Osteoblast (primary cell): ENCODE results near the gene FHIP1B. TPM values are rescaled to one million over a fixed set of nuclear protein-coding genes. Genes with fewer than 3 reads are reported as not detected.

Experiments
- DNase-seq: peaks from one replicate; pipeline ENCODE4 v3.0.0; 2011; ENCODE audit warnings: low spot score, mixed read lengths; ENCODE audit not compliant: insufficient read length; ENCODE audit errors: missing footprints
- H2AFZ ChIP-seq: 2 replicates; pipeline ENCODE4 v1.6.0; 2011; ENCODE audit warnings: mild to moderate bottlenecking, low read length
- H3K27ac ChIP-seq: 2 replicates; pipeline ENCODE4 v1.5.1; 2011; ENCODE audit warnings: mild to moderate bottlenecking, low read depth, low read length, moderate library complexity
- H3K27me3 ChIP-seq: 2 replicates; pipeline ENCODE4 v1.6.0; 2012; ENCODE audit warnings: mild to moderate bottlenecking, control low read depth, inconsistent platforms, low read length, moderate library complexity; ENCODE audit not compliant: insufficient read depth
- H3K36me3 ChIP-seq: 2 replicates; pipeline ENCODE4 v1.5.1; 2011; ENCODE audit warnings: mild to moderate bottlenecking, low read length, control low read depth, moderate library complexity; ENCODE audit not compliant: insufficient read depth
- H3K4me1 ChIP-seq: 2 replicates; pipeline ENCODE4 v1.5.1; 2011; ENCODE audit warnings: mild to moderate bottlenecking, low read length, control low read depth, moderate library complexity; ENCODE audit not compliant: insufficient read depth
- H3K4me2 ChIP-seq: 2 replicates; pipeline ENCODE4 v1.6.0; 2011; ENCODE audit warnings: mild to moderate bottlenecking, low read length; ENCODE audit not compliant: insufficient read depth
- H3K4me3 ChIP-seq: fragments of 200-600 bp; sonication (generic); 3 replicates; pipeline ENCODE4 v1.5.1; 2012; ENCODE audit warnings: mild to moderate bottlenecking, low read length, inconsistent platforms; ENCODE audit not compliant: insufficient read depth
- H3K79me2 ChIP-seq: 2 replicates; pipeline ENCODE4 v1.6.0; 2012; ENCODE audit warnings: mild to moderate bottlenecking, low read length, control low read depth, inconsistent platforms; ENCODE audit not compliant: insufficient read depth
- H3K9me3 ChIP-seq: 2 replicates; pipeline ENCODE4 v1.5.1; 2011; ENCODE audit warnings: low read depth, low read length, control low read depth
- H4K20me1 ChIP-seq: 2 replicates; pipeline ENCODE4 v1.6.0; 2012; ENCODE audit warnings: mild to moderate bottlenecking, low read length, control low read depth; ENCODE audit not compliant: insufficient read depth
- CTCF ChIP-seq: IDR thresholded peaks from 2 replicates; pipeline ENCODE4 v1.5.1; 2011; ENCODE audit warnings: mild to moderate bottlenecking, low read depth, low read length, moderate library complexity; ENCODE audit errors: extremely low read depth
- total RNA-seq: library from RNA; depleted of rRNA; stranded (reverse); fragments of >200 nt; gene quantifications from 2 replicates; pipeline ENCODE4 v1.2.3, GENCODE V29; 2012

FHIP1B gene
- total RNA-seq, 1 donor, result 15.6 TPM

DNA sequence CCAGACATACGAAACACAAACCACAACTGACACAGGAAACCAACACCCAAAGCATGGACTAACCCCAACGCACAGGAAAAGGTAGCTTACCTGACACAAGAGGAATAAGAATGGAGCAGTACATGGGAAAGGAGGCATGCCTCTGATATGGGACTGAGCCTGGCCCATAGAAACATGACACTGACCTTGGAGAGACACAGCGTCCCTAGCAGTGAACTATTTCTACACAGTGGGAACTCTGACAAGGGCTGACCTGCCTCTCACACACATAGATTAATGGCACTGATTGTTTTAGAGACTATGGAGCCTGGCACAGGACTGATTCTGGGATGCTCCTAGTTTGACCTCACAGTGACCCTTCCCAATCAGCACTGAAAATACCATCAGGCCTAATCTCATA is 37.2 kb upstream of the FHIP1B start:
- Histone ChIP-seq H3K9me3 (no peaks in the 10 kb centered on the region), H3K79me2 (no peaks in the 10 kb centered on the region), H3K4me1 (no peaks in the 10 kb centered on the region), H3K4me3 (no peak overlapping the region), H3K27me3 (no peaks in the 10 kb centered on the region), H3K4me2 (no peak overlapping the region), H4K20me1 (no peaks in the 10 kb centered on the region), H3K36me3 (no peaks in the 10 kb centered on the region), H3K27ac (no peak overlapping the region), H2AFZ (no peak overlapping the region)
- DNase-seq, result no peak
- TF ChIP-seq CTCF, result no peak

GRCh38 chr11:6270584-6271246 is 36.3 kb upstream of the FHIP1B start:
- H3K79me2 ChIP-seq, result no peaks in the 10 kb centered on the region
- no peaks in the 10 kb centered on the region for H4K20me1 ChIP-seq
- H3K27ac ChIP-seq, result no peak overlapping the region
- no peak overlapping the region for H3K4me2 ChIP-seq
- H3K36me3 ChIP-seq, result no peaks in the 10 kb centered on the region
- DNase-seq, result no peak
- no peak overlapping the region for H3K4me3 ChIP-seq
- H3K27me3 ChIP-seq, result peaks cover 3% of the 10 kb centered on the region
- TF ChIP-seq CTCF, result no peak
- no peak overlapping the region for H2AFZ ChIP-seq
- H3K4me1 ChIP-seq, result no peaks in the 10 kb centered on the region
- no peaks in the 10 kb centered on the region for H3K9me3 ChIP-seq

DNA sequence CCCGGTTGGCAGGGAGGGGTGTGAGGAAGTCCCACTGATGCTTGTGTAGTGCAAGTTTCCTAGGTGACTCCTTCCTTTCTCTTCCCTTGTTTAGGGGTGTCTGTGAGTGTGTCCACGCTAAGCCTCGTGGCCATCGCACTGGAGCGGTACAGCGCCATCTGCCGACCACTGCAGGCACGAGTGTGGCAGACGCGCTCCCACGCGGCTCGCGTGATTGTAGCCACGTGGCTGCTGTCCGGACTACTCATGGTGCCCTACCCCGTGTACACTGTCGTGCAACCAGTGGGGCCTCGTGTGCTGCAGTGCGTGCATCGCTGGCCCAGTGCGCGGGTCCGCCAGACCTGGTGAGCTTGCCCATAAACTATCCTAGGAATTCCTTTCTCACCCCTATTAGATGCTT is 35.6 kb upstream of the FHIP1B start:
- no peak for TF ChIP-seq CTCF
- Histone ChIP-seq H4K20me1 (no peaks in the 10 kb centered on the region), H3K4me3 (no peak overlapping the region), H3K27ac (no peak overlapping the region), H3K4me2 (no peak overlapping the region), H2AFZ (no peak overlapping the region), H3K27me3 (peaks cover 7% of the 10 kb centered on the region), H3K79me2 (no peaks in the 10 kb centered on the region), H3K4me1 (no peaks in the 10 kb centered on the region), H3K36me3 (no peaks in the 10 kb centered on the region), H3K9me3 (no peaks in the 10 kb centered on the region)
- DNase-seq, result no peak

DNA sequence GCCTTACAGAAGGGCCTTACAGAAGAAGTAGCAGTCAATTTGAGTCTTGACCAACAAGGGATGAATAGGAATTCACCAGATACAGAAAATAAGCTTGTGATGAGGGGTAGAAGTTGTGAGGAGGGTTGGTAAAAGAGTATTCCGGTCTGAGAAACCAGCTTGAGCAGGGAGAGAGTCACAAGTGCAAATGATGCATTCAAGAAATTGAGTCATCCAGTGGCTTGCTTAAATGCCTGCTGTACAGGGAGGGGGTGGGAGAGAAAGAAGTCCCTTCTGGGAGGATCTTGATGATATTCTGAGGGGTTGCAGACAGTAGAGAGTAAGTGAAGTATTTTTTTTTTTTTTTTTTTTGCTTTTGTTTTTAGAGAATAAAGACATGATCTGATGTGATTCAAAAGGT is 34.4 kb upstream of the FHIP1B start:
- Histone ChIP-seq H4K20me1 (no peaks in the 10 kb centered on the region), H3K36me3 (no peaks in the 10 kb centered on the region), H3K9me3 (no peaks in the 10 kb centered on the region), H3K27me3 (peaks cover 11% of the 10 kb centered on the region), H3K27ac (no peak overlapping the region), H2AFZ (peak overlapping the region; percentile 4), H3K4me1 (no peaks in the 10 kb centered on the region), H3K79me2 (no peaks in the 10 kb centered on the region), H3K4me3 (no peak overlapping the region), H3K4me2 (no peak overlapping the region)
- no peak for DNase-seq
- TF ChIP-seq CTCF, result no peak
